ENCODE measurements around the gene DPP6. TPM values are rescaled to one million over a fixed set of nuclear protein-coding genes. Genes with fewer than 3 reads are reported as not detected.

DPP6 gene
- polyA plus RNA-seq, 1 of the 3 experiments (the other 2 are of a cell fraction): not detected

DNA sequence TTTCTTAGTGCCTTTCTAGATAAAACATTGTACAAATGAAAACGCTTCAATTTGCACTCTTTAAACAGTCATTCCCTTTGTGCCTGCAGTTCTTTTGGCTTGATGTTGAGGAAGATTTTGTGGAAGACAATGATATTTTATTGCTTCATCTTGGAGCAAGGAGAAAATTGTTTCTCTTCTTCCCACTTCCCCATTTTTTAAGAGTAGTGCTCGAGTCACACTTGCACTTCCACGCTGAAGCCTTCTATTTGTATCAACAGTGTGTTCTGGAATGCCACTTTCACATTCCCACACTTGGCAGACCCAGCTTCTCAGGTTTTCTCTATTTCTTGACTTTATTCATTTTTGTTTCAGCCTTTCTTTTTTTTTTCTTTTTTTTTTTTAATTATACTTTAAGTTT lies 581.4 kb downstream of the DPP6 start (continued):
- TF ChIP-seq EP300 (IDR thresholded peaks at IDR 0.05; ENCODE audit: borderline replicate concordance in 1 of 2, low read depth in 1 of 2, low read length in 1 of 2) (no peak), ELF1 (IDR thresholded peaks at IDR 0.05) (no peak), SMC3 (IDR thresholded peaks at IDR 0.05; ENCODE audit: low read depth, low read length) (no peak), FOXM1 (IDR thresholded peaks at IDR 0.05; ENCODE audit: low read depth) (no peak), CHD2 (IDR thresholded peaks at IDR 0.05; ENCODE audit: low read length, partially characterized antibody) (no peak)

DNA sequence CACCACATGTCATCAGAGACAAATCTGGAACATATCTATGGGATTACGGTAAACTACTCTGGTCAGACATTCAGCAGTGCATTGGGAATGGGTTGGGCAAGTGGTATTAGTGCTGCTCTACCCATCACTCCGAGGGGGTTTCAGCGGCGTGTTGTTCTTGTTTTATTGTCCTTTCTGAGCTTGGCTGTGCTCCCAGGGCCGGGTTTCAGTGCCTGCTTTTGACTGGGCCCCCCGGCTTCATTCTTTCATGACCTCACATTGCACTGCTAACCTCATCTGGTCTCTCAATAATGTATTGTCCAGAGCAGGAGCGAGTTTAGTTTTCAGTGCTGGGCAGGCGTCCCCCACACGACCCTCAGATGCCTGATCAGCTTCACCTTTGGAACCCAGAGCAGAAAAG lies 586.1 kb downstream of the DPP6 start:
- H3K79me2 ChIP-seq (ENCODE audit: insufficient read depth): no peaks in the 10 kb centered on the region
- POLR2A ChIA-PET: no interaction called here
- CTCF ChIA-PET: interaction anchor here (0.7 to 4.8 kb wide), 3 partner anchors 20 to 139 kb away, joined by 3 to 72 read pairs (median 4); no protein-coding TSS in a partner anchor
- H3K4me1 ChIP-seq (ENCODE audit: control insufficient read depth in 1 of 2, insufficient read depth in 2 of 2, low read depth in 1 of 2, low read length in 1 of 2): no peaks in the 10 kb centered on the region
- H2AFZ ChIP-seq (ENCODE audit: low read depth): no peak overlapping the region
- no peaks in the 10 kb centered on the region for H4K20me1 ChIP-seq (ENCODE audit: insufficient read depth)
- H3K36me3 ChIP-seq (replicated peaks in 1 of 2; ENCODE audit: control insufficient read depth in 1 of 2, insufficient read depth in 2 of 2, low read length in 1 of 2): no peaks in the 10 kb centered on the region
- no peak overlapping the region for H3K27ac ChIP-seq (ENCODE audit: low read depth in 2 of 2, low read length in 1 of 2)
- WGBS (ENCODE audit: low lambda C conversion rate): 17% methylated on average over 9 of the region's 9 CpGs
- no peak overlapping the region for H3K9ac ChIP-seq
- H3K9me2 ChIP-seq: no peaks in the 10 kb centered on the region
- H3K9me3 ChIP-seq: peaks cover 13% of the 10 kb centered on the region; the same call in 1 of the 2 replicates
- no peak overlapping the region for H3K4me2 ChIP-seq
- H3K27me3 ChIP-seq (ENCODE audit: insufficient read depth): no peaks in the 10 kb centered on the region
- no peaks in the 10 kb centered on the region for H3F3A ChIP-seq (replicated peaks; ENCODE audit: insufficient read depth)
- H3K4me3 ChIP-seq (ENCODE audit: low read depth in 2 of 2, low read length in 1 of 2): no peak overlapping the region
- TF ChIP-seq PBX3 (IDR thresholded peaks at IDR 0.05) (no peak), JUND (IDR thresholded peaks at IDR 0.05) (no peak), RXRA (IDR thresholded peaks at IDR 0.05; ENCODE audit: borderline replicate concordance, low read depth) (no peak), NFIC (IDR thresholded peaks at IDR 0.05; ENCODE audit: borderline replicate concordance) (no peak)
- TF ChIP-seq, protein P1, sequence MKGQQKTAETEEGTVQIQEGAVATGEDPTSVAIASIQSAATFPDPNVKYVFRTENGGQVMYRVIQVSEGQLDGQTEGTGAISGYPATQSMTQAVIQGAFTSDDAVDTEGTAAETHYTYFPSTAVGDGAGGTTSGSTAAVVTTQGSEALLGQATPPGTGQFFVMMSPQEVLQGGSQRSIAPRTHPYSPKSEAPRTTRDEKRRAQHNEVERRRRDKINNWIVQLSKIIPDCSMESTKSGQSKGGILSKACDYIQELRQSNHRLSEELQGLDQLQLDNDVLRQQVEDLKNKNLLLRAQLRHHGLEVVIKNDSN (IDR thresholded peaks at IDR 0.05; ENCODE audit: borderline replicate concordance, low read depth): no peak
- DNase-seq: no peak

DNA sequence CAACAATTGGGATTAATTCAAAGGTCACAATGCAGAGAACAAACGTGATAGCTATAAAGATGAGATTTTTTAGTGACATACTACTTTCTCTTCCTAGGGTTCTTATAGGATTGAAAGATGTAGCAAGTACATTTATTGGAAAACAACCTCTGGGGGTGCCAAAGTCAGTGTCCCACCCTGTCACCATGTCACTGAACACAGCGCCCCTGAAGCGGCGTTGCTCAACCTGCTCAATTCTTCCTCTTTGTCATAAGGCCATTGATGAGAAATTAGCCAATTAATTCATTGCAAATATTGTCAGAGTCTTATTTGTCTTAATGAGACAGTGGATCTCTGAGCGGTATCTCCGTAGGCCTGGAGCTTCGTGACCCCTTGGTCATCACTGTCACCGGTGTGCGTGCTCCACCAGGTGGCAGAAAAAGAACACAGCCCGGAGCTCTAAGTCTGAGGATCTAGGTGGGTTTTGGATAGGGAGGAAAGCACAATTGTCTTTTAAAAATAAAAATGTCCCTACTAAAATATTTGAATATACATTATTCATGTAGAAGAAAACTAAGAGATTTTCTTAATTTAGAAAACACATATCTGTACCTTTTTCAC lies 588.2 kb downstream of the DPP6 start:
- Histone ChIP-seq H3K4me2 (no peak overlapping the region), H3K9me3 (peaks cover 13% of the 10 kb centered on the region; the same call in 1 of the 2 replicates), H3F3A (replicated peaks; ENCODE audit: insufficient read depth) (no peaks in the 10 kb centered on the region), H4K20me1 (ENCODE audit: insufficient read depth) (no peaks in the 10 kb centered on the region), H3K4me3 (ENCODE audit: low read depth in 2 of 2, low read length in 1 of 2) (no peak overlapping the region), H3K79me2 (ENCODE audit: insufficient read depth) (no peaks in the 10 kb centered on the region), H3K27ac (ENCODE audit: low read depth in 2 of 2, low read length in 1 of 2) (no peak overlapping the region), H3K9me2 (no peaks in the 10 kb centered on the region), H3K9ac (no peak overlapping the region), H2AFZ (ENCODE audit: low read depth) (no peak overlapping the region), H3K27me3 (ENCODE audit: insufficient read depth) (no peaks in the 10 kb centered on the region), H3K36me3 (replicated peaks in 1 of 2; ENCODE audit: control insufficient read depth in 1 of 2, insufficient read depth in 2 of 2, low read length in 1 of 2) (no peaks in the 10 kb centered on the region), H3K4me1 (ENCODE audit: control insufficient read depth in 1 of 2, insufficient read depth in 2 of 2, low read depth in 1 of 2, low read length in 1 of 2) (no peaks in the 10 kb centered on the region)
- POLR2A ChIA-PET: no interaction called here
- 41% methylated on average over 10 of the region's 10 CpGs for WGBS (ENCODE audit: low lambda C conversion rate)
- CTCF ChIA-PET: interaction anchor here (0.6 to 4.8 kb wide), 40 partner anchors 9 to 275 kb away, joined by 3 to 72 read pairs (median 5); no protein-coding TSS in a partner anchor
- peak; percentile 69 for DNase-seq
- TF ChIP-seq TEAD4 (IDR thresholded peaks at IDR 0.05; ENCODE audit: borderline replicate concordance, insufficient read depth) (no peak), CTCF (IDR thresholded peaks at IDR 0.05) (no peak), SMC3 (IDR thresholded peaks at IDR 0.05; ENCODE audit: low read depth, low read length) (peak; percentile 62), GATA2 (CRISPR knock-in tag; IDR thresholded peaks at IDR 0.05) (0 out of 2 replicates have a peak, but pooled peaks have one; percentile 18), RAD21 (IDR thresholded peaks at IDR 0.05; ENCODE audit: low read length) (peak; percentile 83), FOSL2 (IDR thresholded peaks at IDR 0.05; ENCODE audit: borderline replicate concordance, low read depth) (no peak)
